HG02840 (cell line): Measurements from ENCODE around the gene CD163L1.

ENCODE experiments used
- ATAC-seq: cut with Tn5 transposase; IDR thresholded peaks from one replicate; pipeline ENCODE4 v1.9.1; 2021; ENCODE audit warnings: mild to moderate bottlenecking, moderate library complexity, moderate number of reproducible peaks; ENCODE audit not compliant: unreplicated experiment, low FRiP score

CD163L1 gene

DNA sequence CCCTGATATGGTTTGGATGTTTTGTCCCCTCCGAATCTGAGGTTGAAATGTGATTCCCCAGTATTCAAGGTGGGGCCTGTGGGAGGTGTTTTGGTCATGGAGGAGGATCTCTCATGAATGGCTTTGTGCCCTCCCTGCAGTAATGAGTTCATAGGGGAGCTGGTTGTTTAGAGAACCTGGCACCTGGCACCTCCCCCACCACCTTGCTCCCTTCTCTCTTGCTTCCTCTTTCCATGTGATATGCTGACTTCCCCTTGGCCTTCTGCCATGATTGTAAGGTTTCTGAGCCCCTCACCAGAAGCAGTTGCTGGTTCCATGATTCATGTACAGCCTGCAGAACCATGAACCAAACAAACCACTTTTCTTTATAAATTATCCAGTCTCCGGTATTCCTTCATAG lies 32.6 kb downstream of the CD163L1 start:
- no peak for ATAC-seq

DNA sequence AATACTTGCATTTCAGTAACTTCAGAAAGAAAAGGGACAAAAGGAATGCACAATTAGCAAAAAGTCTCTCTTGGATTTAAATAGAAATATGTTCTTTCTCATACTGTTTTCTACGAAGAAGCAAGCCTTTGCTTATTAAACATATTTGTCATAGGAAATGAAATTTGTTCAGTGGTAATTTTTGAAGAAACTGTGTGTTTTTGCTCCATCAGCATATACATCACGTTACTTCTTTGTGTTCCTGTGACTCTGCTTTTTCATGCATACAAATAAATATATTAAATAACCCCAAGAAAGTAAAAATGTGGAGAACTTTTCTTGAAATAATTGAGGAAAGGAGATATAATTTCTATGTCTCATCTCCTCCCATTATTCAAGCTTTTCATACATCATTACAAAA lies 39.7 kb downstream of the CD163L1 start:
- no peak for ATAC-seq

DNA sequence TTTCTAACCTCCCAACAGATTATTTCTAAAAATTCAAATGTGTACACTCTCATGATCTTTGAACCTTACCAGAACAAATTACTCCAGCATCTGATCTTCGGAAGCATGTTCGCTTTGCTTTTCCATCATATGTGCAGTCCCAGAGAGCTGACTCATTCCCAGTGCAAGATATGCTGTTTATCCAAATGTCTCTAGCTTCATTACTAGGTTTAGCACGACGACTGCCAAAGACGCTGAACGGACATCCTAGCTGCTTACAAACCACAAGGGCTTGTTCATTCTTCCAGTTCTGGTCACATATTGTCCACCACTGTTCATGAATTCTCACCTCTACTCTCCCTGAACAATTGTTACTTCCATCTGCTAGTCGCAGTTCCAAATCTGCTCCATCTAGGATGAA lies 40.5 kb downstream of the CD163L1 start:
- ATAC-seq, result no peak

DNA sequence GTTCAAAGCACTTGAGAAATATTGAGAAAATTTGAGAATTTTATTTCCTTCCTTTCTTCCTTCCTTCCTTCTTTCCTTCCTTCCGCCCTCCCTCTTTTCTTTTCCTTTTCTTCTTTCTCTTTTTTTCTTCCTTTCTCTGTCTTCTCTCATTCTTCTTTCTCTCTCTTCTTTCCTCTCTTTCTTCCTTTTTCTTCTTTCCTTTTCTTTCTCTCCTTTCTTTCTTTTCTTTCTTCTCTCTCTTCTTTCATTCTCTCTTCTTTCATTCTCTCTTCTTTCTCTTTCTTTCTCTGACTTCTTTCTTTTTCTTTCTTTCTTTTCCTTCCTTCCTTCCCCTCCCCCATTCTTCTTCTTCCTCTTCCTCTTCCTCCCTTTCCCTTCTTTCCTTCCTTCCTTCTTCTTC lies 44.9 kb downstream of the CD163L1 start:
- no peak for ATAC-seq

DNA sequence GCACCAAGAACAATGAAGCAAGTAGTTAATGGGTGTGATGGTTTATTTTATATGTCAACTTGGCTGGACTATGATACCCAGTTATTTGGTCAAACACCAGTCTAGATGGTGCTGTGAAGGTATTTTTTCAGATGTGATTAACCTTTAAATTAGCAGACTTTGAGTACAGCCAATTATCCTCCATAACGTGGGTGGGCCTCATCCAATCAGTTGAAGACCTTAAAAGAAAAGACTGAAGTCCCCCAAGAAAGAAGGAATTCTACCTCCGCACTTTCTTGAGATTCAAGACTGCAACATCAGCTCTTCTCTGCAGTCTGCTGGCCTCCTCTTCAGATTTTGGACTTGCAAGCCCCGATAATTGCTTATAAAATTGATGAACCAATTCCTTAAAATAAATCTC lies 47.5 kb downstream of the CD163L1 start:
- ATAC-seq, result no peak

DNA sequence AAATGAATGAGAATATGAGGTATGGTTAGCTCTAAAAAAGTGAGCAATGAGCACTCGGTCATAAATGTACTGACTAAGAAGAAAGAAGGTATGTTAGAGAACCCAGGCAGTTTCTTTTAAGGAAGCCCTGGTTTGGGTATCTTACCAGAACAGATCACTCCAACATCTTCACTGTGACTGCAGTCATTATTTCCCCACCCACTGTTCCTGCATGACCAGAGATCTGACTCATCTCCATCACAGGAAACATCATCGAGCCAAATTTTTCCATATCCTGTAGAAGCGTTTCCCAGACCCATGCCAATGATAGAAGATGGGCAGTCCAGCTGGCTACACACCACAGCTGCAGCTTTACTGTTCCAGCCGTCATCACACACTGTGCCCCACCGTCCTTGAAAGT lies 48.0 kb downstream of the CD163L1 start:
- ATAC-seq, result no peak

DNA sequence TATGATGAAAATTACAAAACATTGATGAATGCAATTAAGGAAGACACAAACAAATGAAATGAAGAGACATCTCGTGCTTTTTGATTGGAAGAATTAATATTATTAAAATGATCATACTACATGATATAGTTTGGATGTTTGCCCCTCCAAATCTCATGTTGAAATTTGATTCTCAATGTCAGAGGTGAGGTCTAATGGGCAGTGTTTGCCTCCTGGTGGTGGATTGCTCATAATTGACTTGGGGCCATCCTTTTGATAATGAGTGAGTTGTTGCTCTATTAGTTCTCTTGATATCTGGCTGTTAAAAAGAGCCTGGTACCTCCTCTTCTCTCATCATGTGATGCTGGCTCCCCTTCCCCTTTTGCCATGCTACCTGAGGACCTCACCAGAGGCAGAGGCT lies 56.7 kb downstream of the CD163L1 start:
- ATAC-seq, result no peak

DNA sequence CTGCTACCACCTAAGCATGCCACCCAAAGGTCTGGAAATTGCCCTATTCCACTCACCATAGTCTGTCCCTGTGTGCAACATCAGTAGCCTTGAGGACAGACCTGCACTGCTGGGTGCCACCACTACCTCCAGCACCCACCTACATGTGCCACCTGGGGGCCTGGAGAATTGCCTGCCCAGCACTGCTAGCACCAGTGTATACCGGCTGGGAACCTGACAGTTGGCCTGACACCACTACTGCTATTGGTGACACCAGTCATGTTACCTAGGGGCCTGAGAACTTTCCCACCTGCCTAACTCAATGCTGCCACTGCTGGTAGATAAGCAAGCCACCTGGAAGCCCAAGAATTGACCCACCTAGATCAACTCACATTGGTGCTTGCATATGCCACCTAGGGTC lies 60.8 kb downstream of the CD163L1 start:
- ATAC-seq, result no peak

DNA sequence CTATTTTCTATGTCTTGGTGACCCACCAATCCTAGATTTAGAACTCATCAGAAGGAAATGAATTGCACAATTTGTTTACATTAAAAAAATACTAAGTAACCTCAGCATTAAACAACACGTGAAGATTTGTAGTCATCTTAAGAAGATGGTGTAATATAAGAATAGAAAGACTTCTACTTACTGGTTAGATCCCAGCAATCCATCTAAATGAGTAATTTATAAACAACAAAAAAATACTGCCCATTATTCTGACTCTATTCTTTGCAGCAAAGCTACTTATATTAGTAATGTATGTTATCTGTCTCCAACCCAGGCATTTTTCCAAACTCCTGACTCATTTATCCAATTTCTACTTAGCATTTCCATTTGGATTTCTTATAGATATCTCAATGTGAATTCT lies 67.8 kb downstream of the CD163L1 start:
- no peak for ATAC-seq

DNA sequence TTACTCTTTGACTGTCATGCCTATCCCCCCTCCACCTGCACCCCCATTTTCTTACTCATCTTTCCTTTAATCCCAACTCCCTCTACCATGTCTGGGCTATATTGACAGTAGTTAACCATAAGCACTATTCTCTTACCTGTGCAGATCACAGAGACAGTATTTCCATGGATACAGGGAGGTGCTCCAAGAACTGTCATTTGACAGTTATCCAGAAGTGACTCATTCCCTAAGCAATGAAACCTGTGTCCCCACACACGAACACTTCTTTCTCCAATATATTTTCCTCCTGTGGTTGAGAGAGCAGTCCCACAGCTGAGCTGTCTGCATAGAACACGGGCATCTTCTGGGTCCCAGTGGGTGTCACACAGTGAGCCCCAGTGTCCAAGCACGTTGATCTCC lies 68.8 kb downstream of the CD163L1 start:
- no peak for ATAC-seq

DNA sequence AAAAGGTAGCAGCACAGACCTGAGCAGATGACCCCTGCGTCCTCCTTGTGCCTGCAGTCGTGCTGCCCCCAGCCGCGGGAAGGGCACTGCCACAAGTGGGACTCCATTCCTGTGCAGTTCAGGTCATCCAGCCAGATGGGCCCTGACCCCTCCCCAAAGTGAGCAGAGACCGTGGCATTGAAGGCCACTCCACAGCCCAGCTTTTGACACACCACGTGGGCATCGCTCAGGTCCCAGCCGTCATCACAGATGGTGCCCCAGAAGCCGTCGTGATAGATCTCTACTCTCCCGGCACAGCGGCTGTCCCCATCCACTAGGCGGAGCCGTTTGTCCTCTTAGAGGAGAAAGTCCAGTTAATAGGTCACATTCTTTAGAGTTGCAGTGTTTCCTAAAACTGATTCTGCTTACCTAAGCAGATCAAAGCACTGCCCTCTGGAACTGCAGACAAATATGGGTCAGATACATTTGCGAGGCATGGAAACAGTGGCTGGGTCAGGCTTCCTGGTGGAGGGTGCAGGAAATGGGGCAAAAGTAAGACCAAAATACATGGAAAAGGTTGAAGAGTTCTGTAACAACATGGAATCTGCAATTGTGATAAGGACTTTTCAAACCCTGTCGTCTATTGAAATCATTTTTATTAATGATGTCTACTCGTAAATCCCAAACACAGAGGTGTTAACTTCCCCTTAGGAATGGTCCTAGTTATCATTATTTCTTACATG lies 69.4 kb downstream of the CD163L1 start:
- no peak for ATAC-seq

DNA sequence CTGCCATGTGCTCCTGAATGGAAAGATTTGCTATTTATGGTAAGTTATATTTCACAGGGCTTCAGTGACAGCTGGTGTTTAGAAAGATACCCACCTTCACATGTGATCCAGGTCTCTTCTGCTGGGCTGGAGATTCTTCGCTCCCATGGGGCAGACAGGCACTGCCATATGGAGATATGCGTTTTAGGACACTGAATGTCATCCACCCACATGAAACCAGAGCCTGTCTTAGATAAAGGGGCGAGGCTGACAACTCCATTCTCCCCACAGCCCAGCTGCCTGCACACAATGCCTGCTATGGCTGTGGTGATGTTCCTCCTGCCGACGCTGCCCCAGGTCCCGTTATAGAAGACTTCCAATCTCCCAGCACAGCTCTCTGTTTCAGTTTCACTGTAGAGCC lies 70.7 kb downstream of the CD163L1 start:
- no peak for ATAC-seq

DNA sequence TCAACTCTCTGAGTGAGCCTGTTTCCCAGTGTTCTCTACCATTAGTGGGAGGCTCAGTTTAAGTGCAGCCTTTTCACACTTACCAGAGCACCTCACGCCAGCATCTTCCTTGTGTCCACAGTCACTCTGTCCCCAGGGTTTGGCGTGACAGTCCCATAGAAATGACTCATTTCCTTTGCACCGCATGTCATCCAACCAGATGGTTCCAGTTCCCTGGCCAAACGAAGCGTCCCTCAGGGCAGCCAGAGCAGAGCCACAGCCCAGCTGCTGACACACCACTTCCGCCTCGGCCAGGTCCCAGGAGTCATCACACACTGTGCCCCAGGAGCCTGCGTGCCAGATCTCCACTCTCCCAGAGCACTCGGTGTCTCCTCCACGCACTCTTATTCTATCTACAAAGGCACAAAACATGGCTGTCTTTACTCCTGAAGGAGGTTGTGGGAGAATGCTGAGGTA lies 74.7 kb downstream of the CD163L1 start:
- peak; percentile 49 for ATAC-seq

DNA sequence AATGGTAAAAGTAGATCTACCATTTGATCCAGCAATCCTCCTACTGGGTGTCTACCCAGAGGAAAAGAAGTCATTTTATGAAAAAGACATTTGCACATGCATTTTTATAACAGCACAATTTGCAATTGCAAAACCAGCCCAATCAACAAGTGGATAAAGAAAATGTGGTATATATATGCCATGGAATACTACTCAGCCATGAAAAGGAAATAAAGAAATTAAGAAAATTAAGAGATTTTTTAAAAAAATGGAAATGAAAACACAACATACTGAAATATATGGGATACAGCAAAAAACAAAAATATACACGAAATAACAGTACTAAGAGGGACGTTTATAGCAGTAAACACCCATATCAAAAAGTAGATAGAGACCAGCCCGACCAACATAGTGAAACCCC lies 81.2 kb downstream of the CD163L1 start:
- no peak for ATAC-seq

DNA sequence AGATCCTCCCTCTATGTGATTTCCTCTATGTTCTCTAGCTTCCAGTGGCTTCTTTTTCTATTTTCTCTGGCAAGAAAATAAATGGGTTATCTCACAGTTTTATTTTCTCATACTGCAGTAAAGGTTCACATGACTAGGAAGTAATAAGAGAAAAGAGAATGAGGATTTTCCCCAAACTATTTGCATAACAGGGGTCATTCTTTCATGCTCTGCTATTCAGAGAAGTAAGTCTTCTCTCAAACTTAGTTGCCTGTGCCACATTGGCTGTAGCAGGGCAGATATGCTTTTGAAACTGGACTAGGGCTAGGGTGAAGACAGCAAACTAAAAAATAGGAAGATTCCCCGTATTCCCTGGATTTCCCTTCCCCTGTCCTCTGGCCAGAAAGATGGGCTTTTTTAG lies 82.7 kb downstream of the CD163L1 start:
- no peak for ATAC-seq

DNA sequence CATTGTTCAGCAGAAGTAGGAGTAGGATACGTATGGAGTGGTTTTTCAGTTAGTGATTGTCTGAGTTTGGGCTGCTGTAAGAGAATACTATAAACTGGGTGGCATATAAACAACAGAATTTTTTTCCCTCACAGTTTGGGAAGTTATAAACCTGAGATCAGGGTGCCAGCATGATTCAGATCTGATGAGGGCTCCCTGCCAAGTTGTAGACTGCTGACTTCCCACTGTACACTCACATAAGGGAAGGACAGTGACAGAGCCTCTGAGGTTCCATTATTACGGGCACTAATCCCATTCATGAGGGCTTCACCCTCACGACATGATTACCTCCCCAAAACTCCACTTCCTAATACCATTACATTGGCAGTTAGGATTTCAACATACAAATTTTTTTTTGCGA lies 89.4 kb downstream of the CD163L1 start:
- no peak for ATAC-seq

DNA sequence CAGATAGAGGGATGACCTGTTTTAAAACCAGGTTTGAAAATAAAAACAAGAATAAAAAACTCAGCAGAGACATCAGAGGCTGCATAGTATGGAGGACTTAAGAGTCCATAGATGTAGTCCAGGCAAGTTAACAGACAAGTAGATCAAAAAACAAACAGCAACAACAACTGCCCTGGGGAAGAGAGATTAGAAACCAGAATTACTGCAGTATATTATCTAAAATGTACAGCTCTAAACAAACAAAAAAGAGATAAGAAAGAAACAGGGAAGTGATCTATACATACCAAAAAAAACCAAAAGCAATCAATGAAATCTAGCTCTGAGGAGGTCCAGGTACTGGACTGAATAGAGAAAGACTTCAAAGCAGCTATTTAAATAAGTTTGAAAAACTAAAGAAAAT lies 91.3 kb downstream of the CD163L1 start:
- no peak for ATAC-seq

DNA sequence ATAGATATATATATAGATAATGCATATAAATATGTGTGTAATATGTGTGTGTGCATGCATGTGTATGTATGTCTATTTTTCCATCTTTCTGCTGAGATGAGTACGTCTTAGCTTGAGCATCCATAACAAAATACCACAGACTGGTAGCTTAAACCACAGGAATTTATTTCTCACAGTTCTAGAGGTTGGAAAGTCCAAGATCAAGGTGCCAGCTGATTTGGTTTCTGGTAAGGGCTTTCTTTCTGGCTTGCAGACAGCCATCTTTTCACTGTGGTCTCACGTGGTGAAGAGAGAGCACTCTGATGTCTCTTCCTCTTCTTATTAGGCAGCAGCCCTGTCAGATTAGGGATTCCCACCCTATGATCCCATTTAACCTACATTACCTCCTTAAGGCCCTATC lies 92.8 kb downstream of the CD163L1 start:
- ATAC-seq, result no peak

DNA sequence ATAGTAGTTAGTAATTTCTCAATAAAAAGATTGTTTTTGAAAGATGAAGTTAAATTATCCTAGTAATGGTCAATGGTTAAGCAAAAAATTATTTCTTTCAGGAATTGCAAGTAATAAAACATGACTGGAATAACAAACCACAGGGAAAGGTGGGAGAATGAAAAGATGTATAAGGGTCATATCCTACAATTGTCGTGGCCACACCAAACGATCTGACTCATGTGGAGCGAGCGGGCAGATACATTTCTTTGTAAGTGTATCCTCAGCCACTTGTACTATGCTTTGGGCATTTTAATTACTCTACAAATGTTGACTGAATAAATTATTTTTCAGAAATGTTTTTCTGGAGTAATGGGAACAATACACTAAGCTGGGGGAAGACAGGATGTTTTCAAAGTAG lies 94.5 kb downstream of the CD163L1 start:
- no peak for ATAC-seq

DNA sequence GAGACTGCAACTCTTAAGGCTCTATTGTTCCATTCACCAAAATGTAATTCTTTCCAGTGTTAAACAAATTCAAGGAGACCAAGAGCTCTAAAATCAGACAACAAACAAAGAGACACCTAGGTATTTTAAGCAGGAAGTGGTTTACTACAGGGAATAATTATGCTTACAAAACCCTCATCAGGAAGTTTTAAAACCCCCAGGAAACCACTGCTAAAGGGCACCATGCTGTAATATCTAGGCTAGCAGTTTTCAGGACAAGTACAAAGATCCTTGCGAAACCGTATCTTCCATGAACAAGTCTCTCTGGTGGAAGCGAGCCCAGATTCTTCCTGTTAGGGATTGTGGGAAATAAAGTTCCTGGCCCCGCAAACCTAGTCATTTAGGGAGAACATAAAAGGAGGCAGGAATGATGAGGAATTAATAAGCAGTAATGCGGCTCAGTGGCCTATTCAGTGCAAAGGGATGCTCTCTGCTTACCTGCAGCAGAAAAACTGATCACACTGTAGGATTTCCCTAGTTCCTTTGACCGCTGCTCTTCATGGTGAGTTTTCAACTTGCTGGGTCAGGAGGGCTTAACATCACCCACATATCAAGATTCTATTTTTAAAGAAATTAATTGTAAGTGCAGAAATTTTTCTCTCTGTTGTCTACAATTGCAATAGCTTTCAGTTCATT lies 97.3 kb downstream of the CD163L1 start:
- no peak for ATAC-seq

DNA sequence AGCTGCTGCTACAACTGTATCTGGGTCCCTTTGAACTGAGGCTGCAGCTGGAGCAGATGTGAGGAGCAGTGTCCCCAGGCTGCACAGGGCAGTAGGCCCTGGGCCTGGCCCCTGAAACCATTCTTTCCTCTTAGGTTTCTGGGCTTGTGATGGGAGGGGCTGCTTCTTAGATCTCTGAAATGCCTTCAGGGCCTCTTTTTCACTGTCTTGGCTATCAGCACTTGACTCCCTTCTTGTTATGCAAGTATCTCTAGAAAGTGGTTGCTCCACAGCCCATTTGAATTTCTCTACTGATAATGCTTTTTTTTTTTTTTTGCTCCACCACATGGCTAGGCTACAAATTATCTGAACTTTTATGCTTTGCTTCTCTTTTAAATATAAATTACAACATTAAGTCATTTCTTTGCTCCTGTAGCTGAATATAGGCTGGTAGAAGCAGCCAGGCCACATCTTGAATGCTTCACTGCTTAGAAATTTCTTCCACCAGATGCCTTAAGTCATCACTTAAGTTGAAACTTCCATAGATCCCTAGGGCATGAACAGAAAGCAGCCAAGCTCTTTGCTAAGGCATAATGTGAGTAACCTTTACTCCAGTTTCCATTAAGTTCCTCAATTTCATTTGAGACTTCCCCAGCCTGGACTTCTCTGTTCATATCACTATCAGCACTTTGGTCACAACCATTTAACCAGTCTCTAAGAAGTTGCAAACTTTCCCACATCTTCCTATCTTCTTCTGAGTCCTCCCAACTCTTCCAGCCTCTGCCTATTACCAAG lies 98.9 kb downstream of the CD163L1 start:
- ATAC-seq, result no peak

DNA sequence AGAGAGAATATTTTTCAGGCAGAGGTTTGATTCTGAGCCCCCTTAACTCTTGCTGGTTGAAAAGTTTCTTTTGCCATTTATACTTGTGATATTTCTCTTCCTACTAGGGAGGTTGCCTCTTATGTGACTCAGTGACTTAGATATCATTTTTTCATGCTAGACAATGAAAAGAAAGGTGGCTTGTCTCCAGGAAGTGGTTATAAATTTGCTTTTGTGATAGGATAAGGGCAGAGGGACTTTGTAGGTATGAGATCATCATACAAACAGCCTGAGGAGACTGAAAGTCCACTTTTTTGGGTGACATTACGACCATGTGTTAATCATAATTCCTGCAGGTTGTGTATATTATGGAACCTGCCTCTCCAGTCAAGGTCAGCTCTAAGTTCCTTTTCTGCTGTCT lies 104.3 kb downstream of the CD163L1 start:
- ATAC-seq, result no peak
